WERI-Rb-1 (cell line): Measurements from ENCODE around the gene PDHB.

ENCODE experiments used
- DNase-seq: peaks from one replicate; pipeline ENCODE4 v3.0.0-alpha.2; 2020
- H3K27ac ChIP-seq: fragments of 250-450 bp; sonication (Bioruptor Pico); 2 replicates; pipeline ENCODE4 v1.5.1; 2020; ENCODE audit warnings: mild to moderate bottlenecking, moderate library complexity
- H3K27me3 ChIP-seq: fragments of 250-450 bp; sonication (Bioruptor Pico); 2 replicates; pipeline ENCODE4 v1.5.1; 2021; ENCODE audit warnings: mild to moderate bottlenecking, low read depth, moderate library complexity; ENCODE audit not compliant: insufficient read depth, severe bottlenecking
- H3K36me3 ChIP-seq: fragments of 250-450 bp; sonication (Bioruptor Pico); 2 replicates; pipeline ENCODE4 v1.5.1; 2020; ENCODE audit warnings: mild to moderate bottlenecking, moderate library complexity
- H3K4me3 ChIP-seq: 2 replicates; pipeline ENCODE4 v1.5.1; 2011; ENCODE audit warnings: low read depth, mild to moderate bottlenecking, control low read depth, low read length
- H3K9me3 ChIP-seq: fragments of 250-450 bp; sonication (Bioruptor Pico); 2 replicates; pipeline ENCODE4 v1.5.1; 2021; ENCODE audit warnings: mild to moderate bottlenecking, moderate library complexity; ENCODE audit not compliant: severe bottlenecking
- CTCF ChIP-seq: IDR thresholded peaks from 2 replicates; pipeline ENCODE4 v1.5.1; 2011; ENCODE audit warnings: low read depth, mild to moderate bottlenecking, control low read depth, inconsistent platforms, low read length

PDHB gene

GRCh38 chr3:58377750-58378149, 55.9 kb downstream of the PDHB start:
- no peak overlapping the region for H3K4me3 ChIP-seq
- no peaks in the 10 kb centered on the region for H3K27me3 ChIP-seq
- TF ChIP-seq CTCF = no peak
- no peak overlapping the region for H3K27ac ChIP-seq
- no peaks in the 10 kb centered on the region for H3K9me3 ChIP-seq
- H3K36me3 ChIP-seq = no peaks in the 10 kb centered on the region; the same call in 1 of the 2 replicates
- DNase-seq = no peak
